DND-41 (cell line): ENCODE data around the gene SNN.

Source experiments
- ATAC-seq: fragments of 200-7000 bp; cut with Tn5 transposase; 3 replicates; pipeline ENCODE4 v1.9.1; 2021; ENCODE audit warnings: low read depth; ENCODE audit not compliant: insufficient read depth
- DNase-seq: peaks from one replicate; pipeline ENCODE4 v3.0.0-alpha.2; 2020
- H2AFZ ChIP-seq: 2 replicates; pipeline ENCODE4 v1.6.0; 2012; ENCODE audit warnings: low read depth, low read length
- H3K27ac ChIP-seq: 2 replicates; pipeline ENCODE4 v1.5.1; 2012; ENCODE audit warnings: low read length, inconsistent platforms
- H3K27me3 ChIP-seq: fragments of 200-600 bp; sonication (generic); 2 replicates; pipeline ENCODE4 v1.6.0; 2012; ENCODE audit warnings: low read length, mild to moderate bottlenecking, inconsistent platforms; ENCODE audit not compliant: insufficient read depth, poor library complexity
- H3K36me3 ChIP-seq: 2 replicates; pipeline ENCODE4 v1.5.1; 2012; ENCODE audit warnings: low read length, inconsistent platforms; ENCODE audit not compliant: insufficient read depth
- H3K4me1 ChIP-seq: 2 replicates; pipeline ENCODE4 v1.5.1; 2012; ENCODE audit warnings: mild to moderate bottlenecking, low read length; ENCODE audit not compliant: insufficient read depth
- H3K4me2 ChIP-seq: 2 replicates; pipeline ENCODE4 v1.6.0; 2012; ENCODE audit warnings: mild to moderate bottlenecking, moderate library complexity, low read length, inconsistent platforms; ENCODE audit not compliant: insufficient read depth
- H3K4me3 ChIP-seq, 2 experiments: fragments of 200-600 bp in 1 of 2; shearing (Covaris generic) in 1 of 2; 2 replicates each; pipeline ENCODE4 v1.5.1; 2012 to 2016; ENCODE audit warnings: inconsistent platforms in 2 of 2, low read length in 2 of 2, mild to moderate bottlenecking in 2 of 2, low read depth in 1 of 2, moderate library complexity in 1 of 2
- H3K79me2 ChIP-seq: 2 replicates; pipeline ENCODE4 v1.6.0; 2012; ENCODE audit warnings: low read length, inconsistent platforms; ENCODE audit not compliant: insufficient read depth
- H3K9ac ChIP-seq: 2 replicates; pipeline ENCODE4 v1.6.0; 2012; ENCODE audit warnings: low read depth, mild to moderate bottlenecking, inconsistent platforms, low read length, moderate library complexity
- H3K9me3 ChIP-seq: 2 replicates; pipeline ENCODE4 v1.5.1; 2012; ENCODE audit warnings: low read length, moderate library complexity, mild to moderate bottlenecking, inconsistent platforms; ENCODE audit not compliant: insufficient read depth, severe bottlenecking
- H4K20me1 ChIP-seq: 2 replicates; pipeline ENCODE4 v1.6.0; 2012; ENCODE audit warnings: low read length; ENCODE audit not compliant: insufficient read depth
- EZH2 ChIP-seq: IDR thresholded peaks from 3 replicates; pipeline ENCODE4 v1.6.1; 2012; ENCODE audit warnings: borderline replicate concordance, low read depth, mild to moderate bottlenecking, moderate library complexity, low read length, inconsistent platforms; ENCODE audit not compliant: severe bottlenecking
- TF ChIP-seq, protein P1 (sequence below): IDR thresholded peaks from 2 replicates; pipeline ENCODE4 v1.5.1; 2012; ENCODE audit warnings: borderline replicate concordance, low read length, moderate library complexity, mild to moderate bottlenecking; ENCODE audit not compliant: poor library complexity, severe bottlenecking; ENCODE audit errors: extremely low read depth

The SNN gene

DNA sequence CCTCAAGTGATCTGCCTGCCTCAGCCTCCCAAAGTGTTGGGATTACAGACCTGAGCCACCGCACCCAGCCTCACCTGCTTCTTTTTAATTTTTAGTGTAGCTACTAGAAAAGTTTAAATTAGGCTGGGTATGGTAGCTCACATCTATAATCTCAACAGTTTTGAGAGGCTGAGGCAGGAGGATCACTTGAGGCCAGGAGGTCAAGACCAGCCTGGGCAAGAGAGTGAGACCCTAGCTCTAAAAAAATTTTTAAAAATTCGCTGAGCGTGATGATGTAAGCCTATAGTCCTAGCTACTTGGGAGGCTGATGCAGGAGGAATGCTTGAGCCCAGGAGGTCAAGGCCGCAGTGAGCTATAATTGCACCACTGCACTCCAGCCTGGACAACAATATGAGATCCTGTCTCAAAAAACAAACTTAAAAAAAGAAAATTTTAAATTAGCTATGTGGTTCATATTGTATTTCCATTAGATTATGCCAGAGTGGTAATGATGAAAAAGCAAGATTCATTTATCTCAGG, 39.5 kb downstream of the SNN start:
- H3K36me3 ChIP-seq = peaks cover 52% of the 10 kb centered on the region
- peaks cover 5% of the 10 kb centered on the region for H3K79me2 ChIP-seq
- H3K4me3 ChIP-seq = no peak overlapping the region
- DNase-seq = no peak
- H3K27ac ChIP-seq = no peak overlapping the region
- no peak overlapping the region for H3K4me2 ChIP-seq
- no peaks in the 10 kb centered on the region for H3K9me3 ChIP-seq
- no peaks in the 10 kb centered on the region for H3K27me3 ChIP-seq
- TF ChIP-seq EZH2 = no peak
- TF ChIP-seq, protein P1, sequence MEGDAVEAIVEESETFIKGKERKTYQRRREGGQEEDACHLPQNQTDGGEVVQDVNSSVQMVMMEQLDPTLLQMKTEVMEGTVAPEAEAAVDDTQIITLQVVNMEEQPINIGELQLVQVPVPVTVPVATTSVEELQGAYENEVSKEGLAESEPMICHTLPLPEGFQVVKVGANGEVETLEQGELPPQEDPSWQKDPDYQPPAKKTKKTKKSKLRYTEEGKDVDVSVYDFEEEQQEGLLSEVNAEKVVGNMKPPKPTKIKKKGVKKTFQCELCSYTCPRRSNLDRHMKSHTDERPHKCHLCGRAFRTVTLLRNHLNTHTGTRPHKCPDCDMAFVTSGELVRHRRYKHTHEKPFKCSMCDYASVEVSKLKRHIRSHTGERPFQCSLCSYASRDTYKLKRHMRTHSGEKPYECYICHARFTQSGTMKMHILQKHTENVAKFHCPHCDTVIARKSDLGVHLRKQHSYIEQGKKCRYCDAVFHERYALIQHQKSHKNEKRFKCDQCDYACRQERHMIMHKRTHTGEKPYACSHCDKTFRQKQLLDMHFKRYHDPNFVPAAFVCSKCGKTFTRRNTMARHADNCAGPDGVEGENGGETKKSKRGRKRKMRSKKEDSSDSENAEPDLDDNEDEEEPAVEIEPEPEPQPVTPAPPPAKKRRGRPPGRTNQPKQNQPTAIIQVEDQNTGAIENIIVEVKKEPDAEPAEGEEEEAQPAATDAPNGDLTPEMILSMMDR = no peak
- ATAC-seq = no peak
- H4K20me1 ChIP-seq = no peaks in the 10 kb centered on the region
- no peak overlapping the region for H3K9ac ChIP-seq
- no peak overlapping the region for H2AFZ ChIP-seq
- no peaks in the 10 kb centered on the region for H3K4me1 ChIP-seq

DNA sequence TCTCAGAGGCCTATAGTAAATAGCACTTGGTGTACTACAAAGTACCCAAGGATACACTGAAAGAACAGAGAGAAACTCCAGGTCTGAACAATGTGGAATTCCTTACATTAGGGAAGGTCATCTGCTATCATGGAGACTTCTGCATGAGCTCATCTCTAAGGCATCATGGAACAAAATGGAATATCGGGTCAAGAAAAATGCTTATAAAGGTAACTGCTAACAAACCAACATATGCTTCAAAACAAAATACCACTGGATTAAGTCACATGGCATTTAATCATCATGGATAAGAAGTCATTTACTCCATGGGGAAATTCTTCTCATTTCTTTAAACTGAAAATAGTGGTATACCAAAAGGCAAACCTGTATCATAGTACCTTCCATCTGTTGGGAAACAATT, 40.2 kb downstream of the SNN start:
- H3K9me3 ChIP-seq = no peaks in the 10 kb centered on the region
- ATAC-seq (no peak), DNase-seq (no peak)
- no peak for TF ChIP-seq EZH2
- TF ChIP-seq, protein P1 = no peak
- no peak overlapping the region for H3K4me3 ChIP-seq
- H4K20me1 ChIP-seq = no peaks in the 10 kb centered on the region
- H3K4me1 ChIP-seq = no peaks in the 10 kb centered on the region
- no peak overlapping the region for H3K9ac ChIP-seq
- peaks cover 2% of the 10 kb centered on the region; the same call in 1 of the 2 replicates for H3K79me2 ChIP-seq
- H3K36me3 ChIP-seq = peaks cover 46% of the 10 kb centered on the region
- H2AFZ ChIP-seq = no peak overlapping the region
- H3K27me3 ChIP-seq = no peaks in the 10 kb centered on the region
- H3K27ac ChIP-seq = no peak overlapping the region
- no peak overlapping the region for H3K4me2 ChIP-seq

DNA sequence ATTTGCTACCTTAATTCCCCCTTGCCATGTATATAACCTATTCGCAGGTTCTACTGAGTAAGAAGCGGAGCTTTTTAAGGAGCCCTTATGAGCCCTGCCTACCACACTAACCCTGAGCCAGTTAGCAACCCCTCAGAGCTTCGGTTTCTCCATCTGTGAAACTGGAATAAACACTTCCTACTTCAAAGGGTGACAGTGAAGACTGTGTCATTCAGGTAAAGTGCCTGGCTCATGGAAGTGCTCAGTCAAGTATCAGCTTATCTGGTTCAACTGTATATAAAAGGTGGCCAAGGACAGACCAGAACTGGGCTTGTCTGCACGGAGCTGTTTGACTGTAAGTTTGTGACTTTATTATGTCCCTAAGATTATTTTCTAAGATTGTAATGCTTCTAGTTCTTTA, 43.4 kb downstream of the SNN start:
- TF ChIP-seq, protein P1 = no peak
- TF ChIP-seq EZH2 = no peak
- H3K4me2 ChIP-seq = no peak overlapping the region
- no peaks in the 10 kb centered on the region for H3K9me3 ChIP-seq
- DNase-seq (no peak), ATAC-seq (no peak)
- no peak overlapping the region for H2AFZ ChIP-seq
- H3K4me1 ChIP-seq = no peaks in the 10 kb centered on the region
- H3K27me3 ChIP-seq = no peaks in the 10 kb centered on the region
- H3K9ac ChIP-seq = no peak overlapping the region
- 0 out of 2 replicates have a peak, but pooled peaks cover 2% of the 10 kb centered on the region for H3K79me2 ChIP-seq
- no peaks in the 10 kb centered on the region for H4K20me1 ChIP-seq
- peaks cover 40% of the 10 kb centered on the region for H3K36me3 ChIP-seq
- no peak overlapping the region for H3K27ac ChIP-seq
- H3K4me3 ChIP-seq = no peak overlapping the region
